Natural killer cell treated with Interleukin-12 subunit alpha and Interleukin-12 subunit beta and Interleukin-15 and Interleukin-18, amount 100 ng/mL, for 72 hours (primary cell): ENCODE measurements around the gene QRICH2. TPM values are rescaled to one million over a fixed set of nuclear protein-coding genes. Genes with fewer than 3 reads are reported as not detected.

ENCODE experiments used
- ATAC-seq, 2 donors: fragments of 150-1000 bp; cut with Tn5 transposase in 1 of 2; sonication (Bioruptor Pico), chemical (Tn5 transposase) in 1 of 2; 2 replicates each; pipeline ENCODE4 v1.10.0; 2021
- DNase-seq: peaks from one replicate; pipeline ENCODE4 v3.0.0; 2022; ENCODE audit warnings: low spot score
- H3K27ac Mint-ChIP-seq, 2 donors: 1 replicate in 1 of 2; 2 replicates in 1 of 2; pipeline ENCODE4 v1.8.0; 2022; ENCODE audit warnings: mixed read lengths in 2 of 2, mild to moderate bottlenecking in 1 of 2, moderate library complexity in 1 of 2
- H3K27me3 Mint-ChIP-seq, 2 donors: 1 replicate in 1 of 2; 2 replicates in 1 of 2; pipeline ENCODE4 v1.8.0; 2022; ENCODE audit warnings: mixed read lengths in 2 of 2
- H3K36me3 Mint-ChIP-seq: one replicate; pipeline ENCODE4 v1.8.0; 2022; ENCODE audit warnings: mixed read lengths
- H3K4me1 Mint-ChIP-seq, 2 donors: 1 replicate in 1 of 2; 2 replicates in 1 of 2; pipeline ENCODE4 v1.8.0; 2022; ENCODE audit warnings: low read depth in 2 of 2, mixed read lengths in 2 of 2, mild to moderate bottlenecking in 1 of 2
- H3K4me3 Mint-ChIP-seq: one replicate; pipeline ENCODE4 v1.8.0; 2022; ENCODE audit warnings: mixed read lengths
- H3K9me3 Mint-ChIP-seq: 2 replicates; pipeline ENCODE4 v1.8.0; 2022; ENCODE audit warnings: mixed read lengths
- total RNA-seq, 2 donors: library from RNA; stranded (reverse); gene quantifications; one replicate each; pipeline ENCODE4 v1.2.3, GENCODE V29; 2022

The QRICH2 gene
- total RNA-seq, 2 donors from 2014 or later, result 4.1 to 5.9 TPM

DNA sequence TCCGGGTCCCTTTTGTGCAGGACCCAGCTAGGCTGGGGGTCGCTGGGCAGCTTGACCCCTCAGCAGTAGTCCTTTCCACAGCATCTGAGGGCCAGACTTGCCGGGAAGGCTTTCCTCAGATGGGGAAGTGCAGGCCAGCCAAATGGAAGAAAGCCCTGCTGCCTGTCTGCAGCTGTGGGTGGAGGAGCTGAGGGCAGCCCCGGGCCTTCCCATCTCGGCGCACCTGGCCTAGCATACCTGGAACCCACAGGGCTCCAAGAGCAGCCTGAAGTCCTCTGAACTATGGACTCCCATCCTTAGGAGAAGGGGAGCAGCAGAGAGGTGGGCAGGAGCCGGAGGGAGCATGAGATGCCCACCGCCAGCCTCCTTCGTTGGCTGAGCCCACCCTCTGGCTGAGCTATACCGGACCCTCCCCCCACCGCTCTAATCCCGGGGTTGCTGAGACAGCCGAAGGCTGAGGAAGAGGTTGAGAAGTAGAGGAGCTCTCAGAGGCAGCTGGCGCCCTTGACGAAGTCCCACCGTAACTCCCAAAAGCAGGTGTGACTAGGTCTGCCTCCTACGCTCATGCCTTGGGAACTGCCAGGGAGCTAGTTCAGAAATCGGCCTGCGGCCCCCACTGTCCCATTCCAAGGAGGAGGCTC is 29.7 kb downstream of the QRICH2 start:
- Mint-ChIP-seq H3K9me3 (no peaks in the 10 kb centered on the region), H3K4me1 (peaks cover 10 to 40% of the 10 kb centered on the region in 2 donors), H3K4me3 (no peak overlapping the region), H3K27ac (peak overlapping the region in 1 of 2 donors; percentile 47), H3K36me3 (no peaks in the 10 kb centered on the region), H3K27me3 (no peaks in the 10 kb centered on the region)
- DNase-seq (no peak), ATAC-seq (no peak)

DNA sequence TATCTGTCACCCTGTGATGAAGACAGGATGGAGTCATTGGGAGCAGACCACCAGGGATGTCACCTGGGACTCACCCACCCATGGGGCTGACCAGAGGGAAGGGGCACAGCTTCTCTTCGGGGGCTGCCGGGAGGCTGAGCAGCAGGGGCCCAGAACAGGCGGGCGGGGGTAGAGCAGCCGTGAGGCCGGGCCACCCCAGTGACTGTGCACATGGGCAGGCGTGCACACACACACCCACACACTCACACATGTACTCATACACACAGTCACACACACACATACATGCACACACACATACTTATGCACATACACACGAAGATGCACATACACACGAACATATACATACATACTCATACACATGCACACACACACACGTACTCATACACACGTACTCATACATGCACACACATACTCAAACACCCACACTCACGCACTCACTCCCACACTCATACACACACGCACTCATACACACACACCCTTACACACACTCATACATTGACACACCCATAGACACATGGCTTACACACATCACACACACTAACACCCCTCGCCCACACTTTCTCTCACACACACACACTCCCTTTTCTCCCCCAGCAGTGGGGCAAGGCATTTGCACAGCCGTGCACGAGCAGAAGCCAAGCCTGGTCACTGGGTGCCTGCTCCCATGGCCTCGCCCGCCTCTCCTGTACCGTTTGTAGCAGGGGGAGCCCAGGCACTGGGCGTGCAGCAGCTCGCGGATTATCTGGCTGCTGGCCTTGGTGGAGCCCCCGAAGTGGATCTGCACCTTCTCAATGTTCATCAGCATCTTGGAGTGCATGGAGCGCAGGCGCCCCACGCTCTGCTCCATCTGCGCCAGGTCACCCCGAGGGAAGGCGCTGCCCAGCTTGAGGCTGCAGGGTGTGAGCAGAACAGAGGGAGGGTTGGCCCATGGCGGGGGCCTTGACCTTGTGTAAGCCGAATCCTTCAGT is 30.5 kb downstream of the QRICH2 start:
- no peak for DNase-seq
- Mint-ChIP-seq H3K4me1 (peaks cover 10 to 40% of the 10 kb centered on the region in 2 donors), H3K4me3 (no peak overlapping the region), H3K9me3 (no peaks in the 10 kb centered on the region), H3K27me3 (no peaks in the 10 kb centered on the region), H3K36me3 (no peaks in the 10 kb centered on the region), H3K27ac (peak overlapping the region; percentile 19 to 73)
- no peak for ATAC-seq

- Mint-ChIP-seq H3K9me3 (no peaks in the 10 kb centered on the region), H3K4me3 (no peak overlapping the region), H3K27ac (peak overlapping the region; percentile 19 to 73), H3K4me1 (peaks cover 10 to 43% of the 10 kb centered on the region in 2 donors), H3K36me3 (no peaks in the 10 kb centered on the region), H3K27me3 (no peaks in the 10 kb centered on the region)
- ATAC-seq, result no peak
- DNase-seq, result no peak
Measured at GRCh38 chr17:76276461-76277299, 31.4 kb downstream of the QRICH2 start.

DNA sequence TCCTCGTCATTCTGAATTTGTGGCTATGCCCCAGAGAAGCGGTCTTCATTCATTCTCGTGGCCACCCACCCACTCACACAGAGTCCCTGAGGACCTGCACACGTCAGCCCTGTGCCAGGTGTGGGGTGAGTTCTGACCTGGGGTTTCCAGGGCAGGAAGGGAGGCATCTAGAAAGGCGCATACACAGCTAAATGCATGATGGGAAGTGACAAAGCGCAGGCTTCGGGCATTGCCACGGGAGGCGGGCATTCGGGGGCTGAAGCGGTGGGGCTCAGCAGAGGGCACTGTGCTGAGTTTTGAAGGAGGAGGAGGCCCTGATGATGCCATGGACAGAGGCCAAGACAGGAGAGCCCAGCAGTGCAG is 32.0 kb downstream of the QRICH2 start:
- no peak overlapping the region for H3K4me3 Mint-ChIP-seq
- H3K36me3 Mint-ChIP-seq, result no peaks in the 10 kb centered on the region
- DNase-seq (no peak), ATAC-seq (no peak)
- H3K27me3 Mint-ChIP-seq, result no peaks in the 10 kb centered on the region
- H3K27ac Mint-ChIP-seq, result peak overlapping the region; percentile 19 to 73
- H3K9me3 Mint-ChIP-seq, result no peaks in the 10 kb centered on the region
- H3K4me1 Mint-ChIP-seq, result peaks cover 13 to 46% of the 10 kb centered on the region in 2 donors

- no peak overlapping the region for H3K4me3 Mint-ChIP-seq
- DNase-seq, result no peak
- ATAC-seq, result no peak
- H3K27me3 Mint-ChIP-seq, result no peaks in the 10 kb centered on the region
- H3K36me3 Mint-ChIP-seq, result no peaks in the 10 kb centered on the region
- no peaks in the 10 kb centered on the region for H3K9me3 Mint-ChIP-seq
- peaks cover 16 to 50% of the 10 kb centered on the region in 2 donors for H3K4me1 Mint-ChIP-seq
- peak overlapping the region; percentile 78 to 85 for H3K27ac Mint-ChIP-seq
Measured at GRCh38 chr17:76275382-76276068, 32.6 kb downstream of the QRICH2 start.

DNA sequence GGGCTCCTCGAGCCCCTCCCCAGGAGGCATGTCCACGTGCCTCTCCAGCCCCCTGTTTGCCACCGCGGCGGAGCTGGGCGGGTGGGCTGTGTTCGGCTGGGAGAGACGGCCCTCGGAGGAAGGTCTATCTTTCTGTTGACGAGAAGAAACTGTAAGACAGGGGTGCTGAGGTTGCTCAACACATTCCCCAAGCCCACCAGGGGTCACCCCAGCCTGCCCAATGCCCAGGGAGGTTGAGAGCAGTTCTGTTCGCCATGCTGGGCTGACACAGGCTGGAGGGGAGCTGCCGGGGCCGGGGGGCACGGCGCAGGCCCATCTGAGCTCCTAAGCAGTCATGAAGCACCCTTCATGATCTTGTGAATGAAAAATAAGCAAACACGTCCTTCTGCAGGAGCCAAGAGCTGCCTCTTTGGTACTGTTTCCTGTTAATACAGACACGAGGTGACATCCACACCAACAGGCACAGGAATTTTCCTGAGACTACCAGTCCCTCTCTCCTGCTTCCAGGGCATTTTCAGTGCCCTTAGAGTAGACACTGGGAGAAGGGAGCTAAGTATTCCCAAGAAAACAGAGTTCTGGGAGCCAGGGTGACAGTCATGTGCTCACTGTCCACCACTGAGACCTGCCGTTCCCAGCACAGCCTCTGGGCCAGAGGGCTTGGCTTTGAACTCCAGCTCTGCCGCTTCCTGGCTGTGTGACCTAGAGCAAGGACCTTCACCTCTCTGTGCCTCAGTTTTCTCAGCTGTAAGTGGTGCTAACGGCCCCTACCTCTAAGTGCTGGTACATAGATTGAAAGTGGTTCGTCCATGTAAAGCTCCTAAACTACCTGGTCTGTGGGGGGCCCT is 33.7 kb downstream of the QRICH2 start:
- ATAC-seq (no peak), DNase-seq (no peak)
- Mint-ChIP-seq H3K36me3 (no peaks in the 10 kb centered on the region), H3K27me3 (no peaks in the 10 kb centered on the region), H3K9me3 (no peaks in the 10 kb centered on the region), H3K27ac (peak overlapping the region; percentile 78 to 85), H3K4me1 (peaks cover 24 to 48% of the 10 kb centered on the region in 2 donors), H3K4me3 (no peak overlapping the region)

DNA sequence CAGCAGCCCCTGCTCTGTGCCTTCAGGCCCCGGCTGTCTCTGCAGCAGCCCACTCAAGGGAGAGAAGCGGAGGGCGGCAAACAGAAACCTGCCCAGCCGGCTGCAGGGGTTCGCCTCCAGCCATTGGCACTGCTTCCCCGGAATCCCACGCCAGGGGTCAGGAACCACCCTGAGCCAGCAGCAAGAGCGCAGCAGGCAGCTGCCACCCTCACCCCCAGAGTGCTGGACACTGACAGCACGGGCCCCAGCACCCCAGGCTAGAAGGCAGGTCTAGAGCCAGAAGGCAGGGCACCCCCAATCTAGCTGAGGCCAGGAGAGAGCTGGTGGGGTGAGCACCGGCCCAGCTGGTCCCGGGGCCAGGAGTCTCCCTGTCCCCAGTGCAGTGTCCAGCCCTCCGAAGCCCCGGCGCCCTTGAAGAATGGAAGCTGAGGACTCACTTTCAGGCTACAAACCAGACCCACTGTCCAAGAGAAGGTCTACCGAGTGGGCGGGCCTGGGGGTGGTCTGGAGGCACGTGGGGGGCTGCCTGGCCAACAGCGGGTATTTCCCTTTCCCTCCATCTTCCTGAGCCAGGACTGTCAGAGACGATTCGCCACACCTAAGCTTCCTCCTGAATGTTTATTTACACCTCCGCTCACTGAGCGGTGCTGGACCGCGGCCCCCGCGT is 34.5 kb downstream of the QRICH2 start:
- no peaks in the 10 kb centered on the region for H3K27me3 Mint-ChIP-seq
- peak overlapping the region; percentile 70 for H3K4me3 Mint-ChIP-seq
- H3K9me3 Mint-ChIP-seq, result no peaks in the 10 kb centered on the region
- no peaks in the 10 kb centered on the region for H3K36me3 Mint-ChIP-seq
- DNase-seq, result no peak
- peaks cover 30 to 48% of the 10 kb centered on the region in 2 donors for H3K4me1 Mint-ChIP-seq
- ATAC-seq, result no peak
- peak overlapping the region; percentile 78 to 85 for H3K27ac Mint-ChIP-seq

- Mint-ChIP-seq H3K4me3 (peak overlapping the region; percentile 70), H3K36me3 (peaks cover 4% of the 10 kb centered on the region), H3K4me1 (peaks cover 35 to 53% of the 10 kb centered on the region in 2 donors), H3K27ac (peak overlapping the region; percentile 78 to 85), H3K27me3 (no peaks in the 10 kb centered on the region), H3K9me3 (no peaks in the 10 kb centered on the region)
- ATAC-seq, result peak; percentile 7 to 29
- no peak for DNase-seq
Measured at GRCh38 chr17:76272541-76273444, 35.3 kb downstream of the QRICH2 start.

- Mint-ChIP-seq H3K36me3 (peaks cover 7% of the 10 kb centered on the region), H3K9me3 (no peaks in the 10 kb centered on the region)
Measured at GRCh38 chr17:76271669-76272540, 36.2 kb downstream of the QRICH2 start.

DNA sequence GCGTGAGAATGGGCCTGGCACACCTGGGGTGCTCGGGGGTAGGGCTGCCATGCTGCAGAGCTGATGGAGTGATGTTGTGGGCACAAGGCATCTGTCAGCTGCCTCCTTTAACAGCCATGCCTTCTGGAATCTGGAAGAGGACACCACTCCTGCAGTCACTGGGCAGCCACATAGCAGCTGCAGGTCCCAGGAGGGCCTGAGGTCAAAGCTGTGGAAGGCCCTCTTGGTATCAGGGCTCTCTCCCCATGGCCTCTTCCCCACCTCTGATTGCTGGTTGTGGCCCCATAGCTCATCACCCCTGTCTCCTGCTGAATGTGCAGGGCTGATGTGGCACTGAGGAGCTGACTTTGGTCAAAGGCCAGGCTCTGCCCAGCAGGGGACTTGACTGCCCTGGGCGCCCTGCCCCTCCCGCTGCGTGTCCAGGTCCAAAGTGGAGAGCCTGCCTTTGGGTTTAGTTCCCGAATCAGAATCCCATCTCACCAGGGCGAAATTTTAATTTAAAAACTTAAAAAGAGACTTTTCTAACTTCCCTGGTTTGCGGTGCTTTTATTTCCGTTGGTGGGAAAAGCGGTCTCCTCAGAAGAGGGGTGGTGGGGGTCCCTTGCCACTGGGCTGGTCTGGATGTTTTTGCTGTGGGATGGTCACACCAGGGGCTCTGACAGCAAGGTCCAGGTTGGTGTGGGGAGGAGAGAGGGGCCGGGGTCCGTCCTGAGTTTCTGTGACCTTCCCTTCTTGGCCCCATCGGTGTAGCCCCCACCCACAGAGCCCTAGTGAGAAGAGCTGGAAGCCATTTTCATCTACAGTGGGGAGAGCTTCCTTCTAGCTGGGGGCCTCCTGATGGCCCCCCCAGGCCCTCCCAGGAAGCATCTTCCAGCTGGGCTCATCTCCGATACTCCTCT is 37.1 kb downstream of the QRICH2 start:
- no peak for ATAC-seq
- peak overlapping the region; percentile 78 to 85 for H3K27ac Mint-ChIP-seq
- no peaks in the 10 kb centered on the region for H3K9me3 Mint-ChIP-seq
- H3K36me3 Mint-ChIP-seq, result peaks cover 7% of the 10 kb centered on the region
- no peaks in the 10 kb centered on the region for H3K27me3 Mint-ChIP-seq
- no peak for DNase-seq
- peaks cover 33 to 42% of the 10 kb centered on the region in 2 donors for H3K4me1 Mint-ChIP-seq
- H3K4me3 Mint-ChIP-seq, result peak overlapping the region; percentile 62

More at GRCh38 chr17:76271669-76272540, 36.2 kb downstream of the QRICH2 start:
- peaks cover 33 to 50% of the 10 kb centered on the region in 2 donors for H3K4me1 Mint-ChIP-seq
- DNase-seq (peak; percentile 89), ATAC-seq (peak; percentile 75 to 80)
- no peaks in the 10 kb centered on the region for H3K27me3 Mint-ChIP-seq
- peak overlapping the region; percentile 70 for H3K4me3 Mint-ChIP-seq
- H3K27ac Mint-ChIP-seq, result peak overlapping the region; percentile 78 to 85
